HepG2 (cell line): ENCODE data around the gene VWA3A. TPM values are rescaled to one million over a fixed set of nuclear protein-coding genes. Genes with fewer than 3 reads are reported as not detected.

Source experiments
- AGO1 ChIP-seq: fragments of 200-400 bp; formaldehyde crosslinking; IDR thresholded peaks from 2 replicates; pipeline ENCODE4 v1.6.1; 2017; ENCODE audit warnings: mild to moderate bottlenecking, low read depth, low read length, moderate library complexity; ENCODE audit not compliant: poor library complexity, severe bottlenecking
- ARID3A ChIP-seq: IDR thresholded peaks from 2 replicates; pipeline ENCODE4 v1.6.1; 2012; ENCODE audit warnings: low read depth, low read length, improper control_type of control experiment
- ATAD3A ChIP-seq: sonication (generic); formaldehyde crosslinking; IDR thresholded peaks from 2 replicates; pipeline ENCODE4 v1.4.0; 2020; ENCODE audit warnings: missing genetic modification reagents
- ELF3 ChIP-seq: IDR thresholded peaks from 2 replicates; pipeline ENCODE4 v1.6.1; 2016; ENCODE audit warnings: missing genetic modification reagents, missing compliant biosample characterization
- GTF3A ChIP-seq: sonication (generic); formaldehyde crosslinking; conservative IDR thresholded peaks from 2 replicates; pipeline ENCODE4 v1.4.0; 2020; ENCODE audit warnings: mild to moderate bottlenecking, missing genetic modification reagents
- MAFF ChIP-seq: IDR thresholded peaks from 2 replicates; pipeline ENCODE4 v1.6.1; 2011; ENCODE audit warnings: low read depth, low read length, improper control_type of control experiment
- RELA ChIP-seq: sonication (generic); formaldehyde crosslinking; IDR thresholded peaks from 2 replicates; pipeline ENCODE4 v1.4.0; 2020; ENCODE audit warnings: missing genetic modification reagents
- RERE ChIP-seq: IDR thresholded peaks from 2 replicates; pipeline ENCODE4 v1.6.1; 2016; ENCODE audit warnings: low read depth, missing genetic modification reagents, missing compliant biosample characterization
- TRAFD1 ChIP-seq: sonication (generic); formaldehyde crosslinking; IDR thresholded peaks from 2 replicates; pipeline ENCODE4 v1.5.1; 2020; ENCODE audit warnings: missing genetic modification reagents, mild to moderate bottlenecking, borderline replicate concordance
- ZBTB20 ChIP-seq: sonication (generic); formaldehyde crosslinking; IDR thresholded peaks from 2 replicates; pipeline ENCODE4 v1.8.1; 2023; ENCODE audit warnings: missing genetic modification reagents, low read depth, mild to moderate bottlenecking, borderline replicate concordance
- ZFP36L1 ChIP-seq: sonication (generic); formaldehyde crosslinking; IDR thresholded peaks from 2 replicates; pipeline ENCODE4 v1.8.0; 2022; ENCODE audit warnings: mild to moderate bottlenecking, missing genetic modification reagents, moderate library complexity
- ZHX1 ChIP-seq: sonication (generic); formaldehyde crosslinking; IDR thresholded peaks from 2 replicates; pipeline ENCODE4 v1.8.1; 2022; ENCODE audit warnings: low read depth, mild to moderate bottlenecking, missing genetic modification reagents
- ZNF34 ChIP-seq: sonication (generic); formaldehyde crosslinking; IDR thresholded peaks from 2 replicates; pipeline ENCODE4 v1.4.0; 2020; ENCODE audit warnings: mild to moderate bottlenecking, missing genetic modification reagents, borderline replicate concordance
- ZNF672 ChIP-seq: sonication (generic); formaldehyde crosslinking; IDR thresholded peaks from 2 replicates; pipeline ENCODE4 v1.8.1; 2022; ENCODE audit warnings: missing genetic modification reagents
- ZNF749 ChIP-seq: sonication (generic); formaldehyde crosslinking; IDR thresholded peaks from 2 replicates; pipeline ENCODE4 v1.8.0; 2022; ENCODE audit warnings: mild to moderate bottlenecking, missing genetic modification reagents, moderate library complexity, borderline replicate concordance
- ZSCAN22 ChIP-seq: sonication (generic); formaldehyde crosslinking; IDR thresholded peaks from 2 replicates; pipeline ENCODE4 v1.4.0; 2020; ENCODE audit warnings: mild to moderate bottlenecking, missing genetic modification reagents
- polyA plus RNA-seq, 8 experiments: library from polyadenylated mRNA; depleted of rRNA in 3 of 8; stranded (reverse) in 7 of 8; unstranded in 1 of 8; fragments of >200 nt; fragmentation: Illumina TruSeq in 4 of 8; extraction: Trizol in 4 of 8; gene quantifications; 2 replicates each; pipeline versions ENCODE4 v1.2.1 to v1.2.3, GENCODE V29; 2011 to 2016; ENCODE audit warnings: low read depth in 4 of 8, missing spikeins in 1 of 8, mixed read lengths in 1 of 8; ENCODE audit not compliant: insufficient read depth in 1 of 8
- total RNA-seq, 5 experiments: library from RNA; depleted of rRNA; stranded (reverse); fragments of >200 nt; fragmentation: Illumina TruSeq; extraction: Trizol; gene quantifications; 2 replicates each; pipeline ENCODE4 v1.2.3, GENCODE V29; 2016; ENCODE audit warnings: low read depth in 1 of 5

The VWA3A gene
- total and polyA plus RNA-seq, 2 of the 13 experiments (the other 11 are each of a cell fraction or from before 2014, with no cell fraction given), result 0.03 to 0.07 TPM

GRCh38 chr16:22206013-22206841, 113.9 kb downstream of the VWA3A start, which contains the start of gene EEF2K (continued):
- TF ChIP-seq ARID3A, result peak; percentile 25; the same call in 1 of the 2 replicates
- TF ChIP-seq AGO1, result peak; percentile 78
- peak; percentile 97 for TF ChIP-seq ELF3 (CRISPR knock-in tag)
- TF ChIP-seq ZHX1 (CRISPR knock-in tag), result 0 out of 2 replicates have a peak, but pooled peaks have one; percentile 51
- TF ChIP-seq TRAFD1 (CRISPR knock-in tag), result peak; percentile 71; the same call in 1 of the 2 replicates
- TF ChIP-seq ZSCAN22 (CRISPR knock-in tag), result peak; percentile 82; the same call in 1 of the 2 replicates
- TF ChIP-seq ZNF34 (CRISPR knock-in tag), result peak; percentile 97; the same call in 1 of the 2 replicates
- peak; percentile 98; the same call in 1 of the 2 replicates for TF ChIP-seq GTF3A (CRISPR knock-in tag)
- TF ChIP-seq ZFP36L1 (CRISPR knock-in tag), result 0 out of 2 replicates have a peak, but pooled peaks have one; percentile 52
- TF ChIP-seq ZNF672 (CRISPR knock-in tag), result no peak
- TF ChIP-seq ZNF749 (CRISPR knock-in tag), result peak; percentile 41
- TF ChIP-seq RELA, result peak; percentile 85
- peak; percentile 70 for TF ChIP-seq ZBTB20 (CRISPR knock-in tag)
- TF ChIP-seq ATAD3A (CRISPR knock-in tag), result peak; percentile 47; the same call in 1 of the 2 replicates
- peak; percentile 86 for TF ChIP-seq RERE (CRISPR knock-in tag)
- peak; percentile 4; the same call in 1 of the 2 replicates for TF ChIP-seq MAFF
